B cell (primary cell): ENCODE measurements around the gene PDE12. TPM values are rescaled to one million over a fixed set of nuclear protein-coding genes. Genes with fewer than 3 reads are reported as not detected.
A peak's percentile ranks its signal among the peaks of the same experiment; 100 is the strongest.

Source experiments
- ATAC-seq: fragments of 200-7000 bp; cut with Tn5 transposase; one replicate; pipeline ENCODE4 v1.10.0; 2021; ENCODE audit warnings: low read depth, mild to moderate bottlenecking, moderate number of reproducible peaks, moderate library complexity
- CTCF ChIA-PET: fragments of 350-600 bp; sonication (Branson Sonifier 250); formaldehyde crosslinking; loops from one replicate; lab custom pipeline; 2021; ENCODE audit warnings: antibody characterized with exemption, inconsistent platforms; lab: Charles Lee
- POLR2A ChIA-PET: fragments of 350-600 bp; sonication (Branson Sonifier 250); formaldehyde crosslinking; loops from one replicate; lab custom pipeline; 2021; ENCODE audit warnings: antibody characterized with exemption; lab: Charles Lee
- DNase-seq: peaks from one replicate; pipeline ENCODE4 v3.0.0; 2013
- H2AFZ ChIP-seq: 2 replicates; pipeline ENCODE4 v1.6.1; 2012; ENCODE audit warnings: mild to moderate bottlenecking, low read depth, low read length; ENCODE audit not compliant: insufficient read depth, poor library complexity, severe bottlenecking
- H3K27ac ChIP-seq, 2 donors: 1 replicate in 1 of 2; 2 replicates in 1 of 2; pipeline ENCODE4 v1.5.1; 2012 to 2013; ENCODE audit warnings: low read length in 2 of 2, mild to moderate bottlenecking in 2 of 2, moderate library complexity in 1 of 2
- H3K27me3 ChIP-seq, 4 experiments: fragments of 200-600 bp in 1 of 4; sonication (generic) in 1 of 4; replicated peaks in 1 of 4; 1 replicate in 2 of 4; 2 replicates in 2 of 4; pipeline versions ENCODE4 v1.6.1 to v1.7.0; 2013 to 2016; ENCODE audit warnings: low read length in 3 of 4, mild to moderate bottlenecking in 2 of 4, mixed read lengths in 1 of 4, moderate library complexity in 1 of 4; ENCODE audit not compliant: insufficient read depth in 4 of 4, control insufficient read depth in 3 of 4; ENCODE audit errors: control extremely low read depth in 1 of 4
- H3K36me3 ChIP-seq, 2 experiments: replicated peaks in 1 of 2; 1 replicate in 1 of 2; 2 replicates in 1 of 2; pipeline versions ENCODE4 v1.6.1 to v1.7.1; 2013; ENCODE audit warnings: low read length in 1 of 2; ENCODE audit not compliant: insufficient read depth in 2 of 2, control insufficient read depth in 1 of 2; ENCODE audit errors: control extremely low read depth in 1 of 2, extremely low read depth in 1 of 2
- H3K4me1 ChIP-seq, 2 donors: fragments of 200-600 bp in 1 of 2; sonication (generic) in 1 of 2; 1 replicate in 1 of 2; 2 replicates in 1 of 2; pipeline versions ENCODE4 v1.5.1 to v1.6.1; 2013 to 2017; ENCODE audit warnings: low read length in 2 of 2; ENCODE audit not compliant: control insufficient read depth in 2 of 2, insufficient read depth in 2 of 2
- H3K4me2 ChIP-seq: replicated peaks from 2 replicates; pipeline ENCODE3; 2012; ENCODE audit warnings: mild to moderate bottlenecking, low read depth, low read length; ENCODE audit not compliant: poor library complexity, severe bottlenecking
- H3K4me3 ChIP-seq, 5 experiments: fragments of 200-600 bp in 1 of 5; sonication (generic) in 1 of 5; 1 replicate in 3 of 5; 2 replicates in 2 of 5; pipeline versions ENCODE4 v1.5.1 to v1.7.0; 2011 to 2016; ENCODE audit warnings: low read length in 4 of 5, mild to moderate bottlenecking in 4 of 5, low read depth in 2 of 5, control low read depth in 1 of 5, moderate library complexity in 1 of 5; ENCODE audit not compliant: insufficient read depth in 1 of 5; ENCODE audit errors: control extremely low read depth in 1 of 5, extremely low read depth in 1 of 5
- H3K79me2 ChIP-seq: fragments of 200-600 bp; sonication (generic); one replicate; pipeline ENCODE4 v1.6.0; 2016; ENCODE audit warnings: low read length; ENCODE audit not compliant: control insufficient read depth, insufficient read depth
- H3K9ac ChIP-seq: fragments of 200-600 bp; sonication (generic); 2 replicates; pipeline ENCODE4 v1.6.1; 2017; ENCODE audit warnings: mild to moderate bottlenecking, low read length, moderate library complexity
- H3K9me3 ChIP-seq, 3 donors: one replicate each; pipeline versions ENCODE4 v1.6.1 to v1.7.1; 2013; ENCODE audit warnings: low read length in 2 of 3; ENCODE audit not compliant: control insufficient read depth in 2 of 3, insufficient read depth in 1 of 3; ENCODE audit errors: control extremely low read depth in 1 of 3
- H4K20me1 ChIP-seq: 2 replicates; pipeline ENCODE4 v1.6.0; 2012; ENCODE audit warnings: mild to moderate bottlenecking, low read length; ENCODE audit not compliant: insufficient read depth, control insufficient read depth, poor library complexity, severe bottlenecking
- H3K27ac Mint-ChIP-seq: one replicate; pipeline ENCODE4 v1.8.0; 2021; ENCODE audit warnings: mixed read lengths
- H3K27me3 Mint-ChIP-seq: one replicate; pipeline ENCODE4 v1.8.0; 2021; ENCODE audit warnings: mixed read lengths
- H3K4me1 Mint-ChIP-seq: one replicate; pipeline ENCODE4 v1.8.0; 2021; ENCODE audit warnings: mixed read lengths
- H3K4me3 Mint-ChIP-seq: one replicate; pipeline ENCODE4 v1.8.0; 2021; ENCODE audit warnings: mixed read lengths
- H3K9me3 Mint-ChIP-seq: one replicate; pipeline ENCODE4 v1.8.0; 2022; ENCODE audit warnings: mixed read lengths; ENCODE audit not compliant: insufficient read depth
- EZH2 ChIP-seq: IDR thresholded peaks from 2 replicates; pipeline ENCODE4 v1.6.1; 2012; ENCODE audit warnings: borderline replicate concordance, low read depth, mild to moderate bottlenecking, moderate library complexity, low read length; ENCODE audit not compliant: insufficient read depth, poor library complexity, severe bottlenecking
- WGBS: methylation state at CpG from one replicate; pipeline ENCODE4 v1.1.5; 2013; ENCODE audit warnings: missing lambda C conversion rate; ENCODE audit not compliant: insufficient coverage; 5-methylcytosine and 5-hydroxymethylcytosine counted together
- intact Hi-C: fragments of 100-400 bp; cut with micrococcal nuclease; formaldehyde crosslinking; loops from one replicate; pipeline ENCODE4 v1.10.0; 2022
- polyA plus RNA-seq: library from polyadenylated mRNA; depleted of rRNA; stranded (reverse); fragments of >200 nt; gene quantifications from 2 replicates; pipeline ENCODE4 v1.2.3, GENCODE V29; 2012
- total RNA-seq, 2 donors: library from RNA; stranded (reverse); fragments of 120-200 nt in 1 of 2; gene quantifications; 1 replicate in 1 of 2; 2 replicates in 1 of 2; pipeline versions ENCODE4 v1.2.3 to v1.2.4, GENCODE V29; 2013 to 2022
- TF ChIP-seq, protein P1 (sequence below): fragments of 200-600 bp; IDR thresholded peaks from one replicate; pipeline ENCODE4 v1.8.0; 2022; ENCODE audit warnings: antibody characterized with exemption, mild to moderate bottlenecking

PDE12 gene
- total and polyA plus RNA-seq, 2 donors (not counting 1 experiment from before 2014, with no cell fraction given), result 7.3 to 18.3 TPM

DNA sequence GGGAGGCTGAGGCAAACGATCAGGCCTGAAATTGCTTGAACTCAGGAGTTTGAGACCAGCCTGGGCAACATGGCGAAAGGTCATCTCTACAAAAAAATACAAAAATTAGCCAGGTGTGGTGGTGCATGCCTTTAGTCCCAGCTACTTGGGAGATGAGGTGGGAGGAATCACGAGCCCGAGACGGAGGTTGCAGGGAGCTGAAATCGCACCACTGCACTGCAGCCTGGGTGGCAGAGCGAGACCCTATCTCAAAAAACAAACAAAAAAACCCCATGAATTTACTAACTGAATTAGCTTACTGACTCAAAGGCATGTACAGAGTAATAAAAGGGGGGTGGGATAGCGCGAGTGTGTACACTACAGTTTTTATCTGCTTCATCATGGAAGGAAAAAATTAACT lies 21.7 kb downstream of the PDE12 start:
- Mint-ChIP-seq H3K4me3 (no peak overlapping the region), H3K27ac (no peak overlapping the region), H3K4me1 (peaks cover 7% of the 10 kb centered on the region)

DNA sequence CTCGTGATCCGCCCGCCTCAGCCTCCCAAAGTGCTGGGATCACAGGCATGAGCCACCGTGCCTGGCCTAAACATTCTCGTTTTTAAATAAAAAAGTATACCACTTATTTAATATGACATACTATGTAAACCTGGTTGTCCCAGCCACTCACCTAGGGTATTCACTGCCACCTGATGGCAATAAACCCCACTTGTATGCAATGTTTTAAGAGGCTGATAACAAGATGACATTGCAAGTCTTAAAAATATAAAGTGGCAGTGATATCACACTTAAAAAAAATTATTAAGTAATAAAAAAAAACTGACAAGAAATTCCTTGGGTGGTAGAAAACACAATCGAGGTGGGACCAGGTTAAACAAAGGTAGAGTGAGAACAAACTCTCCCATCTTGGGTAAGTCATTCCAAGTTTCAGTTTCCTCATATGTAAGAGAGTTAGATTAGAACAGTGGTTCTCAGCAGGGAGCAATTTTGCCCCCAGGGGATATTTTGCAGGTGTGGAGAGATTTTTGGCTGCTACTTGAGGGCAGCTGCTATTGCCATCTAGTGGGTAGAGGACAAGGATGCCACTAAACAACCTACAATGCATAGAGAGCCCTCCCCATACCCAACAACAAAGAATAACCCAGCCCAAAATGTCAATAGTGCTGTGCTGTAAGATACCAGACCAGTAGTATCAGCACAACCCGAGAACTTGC lies 26.5 kb downstream of the PDE12 start:
- peaks cover 0 to 5% of the 10 kb centered on the region in 2 donors for H3K4me1 ChIP-seq
- TF ChIP-seq EZH2, result no peak
- TF ChIP-seq, protein P1, sequence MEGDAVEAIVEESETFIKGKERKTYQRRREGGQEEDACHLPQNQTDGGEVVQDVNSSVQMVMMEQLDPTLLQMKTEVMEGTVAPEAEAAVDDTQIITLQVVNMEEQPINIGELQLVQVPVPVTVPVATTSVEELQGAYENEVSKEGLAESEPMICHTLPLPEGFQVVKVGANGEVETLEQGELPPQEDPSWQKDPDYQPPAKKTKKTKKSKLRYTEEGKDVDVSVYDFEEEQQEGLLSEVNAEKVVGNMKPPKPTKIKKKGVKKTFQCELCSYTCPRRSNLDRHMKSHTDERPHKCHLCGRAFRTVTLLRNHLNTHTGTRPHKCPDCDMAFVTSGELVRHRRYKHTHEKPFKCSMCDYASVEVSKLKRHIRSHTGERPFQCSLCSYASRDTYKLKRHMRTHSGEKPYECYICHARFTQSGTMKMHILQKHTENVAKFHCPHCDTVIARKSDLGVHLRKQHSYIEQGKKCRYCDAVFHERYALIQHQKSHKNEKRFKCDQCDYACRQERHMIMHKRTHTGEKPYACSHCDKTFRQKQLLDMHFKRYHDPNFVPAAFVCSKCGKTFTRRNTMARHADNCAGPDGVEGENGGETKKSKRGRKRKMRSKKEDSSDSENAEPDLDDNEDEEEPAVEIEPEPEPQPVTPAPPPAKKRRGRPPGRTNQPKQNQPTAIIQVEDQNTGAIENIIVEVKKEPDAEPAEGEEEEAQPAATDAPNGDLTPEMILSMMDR, result peak; percentile 30
- no peak overlapping the region for H3K9ac ChIP-seq
- no peak overlapping the region for H3K27ac ChIP-seq
- POLR2A ChIA-PET, result no interaction called here
- no peak overlapping the region for H3K4me3 Mint-ChIP-seq
- peak; percentile 21 for ATAC-seq
- peaks cover 2 to 43% of the 10 kb centered on the region in 2 experiments for H3K36me3 ChIP-seq
- peaks cover 23% of the 10 kb centered on the region for H3K4me1 Mint-ChIP-seq
- H4K20me1 ChIP-seq, result peaks cover 46% of the 10 kb centered on the region
- H3K27me3 ChIP-seq, result no peaks in the 10 kb centered on the region
- CTCF ChIA-PET, result interaction anchor here (0.7 kb wide), 1 partner anchor 25 kb away, joined by 3 read pairs; no protein-coding TSS in a partner anchor
- H3K9me3 ChIP-seq, result no peaks in the 10 kb centered on the region
- no peak overlapping the region for H2AFZ ChIP-seq
- no peaks in the 10 kb centered on the region for H3K27me3 Mint-ChIP-seq
- DNase-seq, result peak; percentile 46
- no peak overlapping the region for H3K4me2 ChIP-seq
- peaks cover 84% of the 10 kb centered on the region for H3K79me2 ChIP-seq
- peak overlapping the region; percentile 37 for H3K27ac Mint-ChIP-seq
- no peaks in the 10 kb centered on the region for H3K9me3 Mint-ChIP-seq
- WGBS, result no CpG with 5 or more reads among the region's 7 CpGs
- intact Hi-C loops, result loop anchor here (1.0 kb wide), 1 partner anchor 185 kb away; no protein-coding TSS in a partner anchor
- H3K4me3 ChIP-seq, result no peak overlapping the region

More for the DNA sequence above, 21.7 kb downstream of the PDE12 start:
- DNase-seq (no peak), ATAC-seq (no peak)
- Histone ChIP-seq H3K79me2 (peaks cover 46% of the 10 kb centered on the region), H3K9me3 (no peaks in the 10 kb centered on the region), H3K36me3 (peaks cover 7 to 63% of the 10 kb centered on the region in 2 experiments), H4K20me1 (peaks cover 19% of the 10 kb centered on the region), H3K9ac (no peak overlapping the region), H3K27ac (no peak overlapping the region), H3K4me2 (no peak overlapping the region), H3K4me3 (no peak overlapping the region), H2AFZ (no peak overlapping the region), H3K27me3 (no peaks in the 10 kb centered on the region), H3K4me1 (peaks cover 0 to 3% of the 10 kb centered on the region in 2 donors)
- Mint-ChIP-seq H3K27me3 (no peaks in the 10 kb centered on the region), H3K9me3 (no peaks in the 10 kb centered on the region)
- intact Hi-C loops, result no loop called here
- no CpG with 5 or more reads among the region's 9 CpGs for WGBS
- TF ChIP-seq EZH2, result no peak
- TF ChIP-seq, protein P1, result no peak
- CTCF ChIA-PET, result no interaction called here
- POLR2A ChIA-PET, result no interaction called here
